ENCODE measurements around the gene HYLS1. TPM values are rescaled to one million over a fixed set of nuclear protein-coding genes. Genes with fewer than 3 reads are reported as not detected.

The HYLS1 gene
- total and polyA plus RNA-seq, 2 experiments from 2014 or later, result 14.6 to 25.7 TPM

DNA sequence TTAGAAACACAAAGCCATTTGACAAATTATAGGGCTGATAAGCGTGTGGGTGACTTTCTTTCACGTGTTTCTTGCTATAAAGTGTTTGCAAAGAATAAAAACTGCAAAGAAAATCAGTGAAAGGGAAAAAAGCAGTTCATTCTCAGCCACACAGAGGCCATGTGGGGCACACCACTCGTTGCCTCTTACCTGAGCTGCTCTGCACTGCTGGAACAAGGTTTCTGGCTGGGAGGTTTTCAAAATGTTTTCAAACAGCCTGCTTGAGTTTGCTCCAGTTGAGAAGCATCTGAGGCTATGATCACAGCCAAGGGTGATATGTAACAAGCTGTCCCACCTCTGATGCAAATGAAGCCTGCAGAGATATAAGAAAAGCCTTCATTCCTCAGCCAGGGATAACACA, 43.6 kb downstream of the HYLS1 start:
- H3K4me1 ChIP-seq (ENCODE audit: insufficient read depth), result peaks cover 10% of the 10 kb centered on the region
- H3K4me1 Mint-ChIP-seq, result peaks cover 35% of the 10 kb centered on the region
- no peaks in the 10 kb centered on the region for H3K36me3 Mint-ChIP-seq (ENCODE audit: low read depth)
- H3K4me3 ChIP-seq, result no peak overlapping the region
- no peak overlapping the region for H3K4me2 ChIP-seq
- no peaks in the 10 kb centered on the region for H3K36me3 ChIP-seq (ENCODE audit: insufficient read depth)
- H3K27me3 ChIP-seq (ENCODE audit: insufficient read depth), result no peaks in the 10 kb centered on the region
- peaks cover 7% of the 10 kb centered on the region for H3K27me3 Mint-ChIP-seq (ENCODE audit: insufficient read depth, low read depth, poor library complexity)
- ATAC-seq, result peak; percentile 31
- H3F3A ChIP-seq (replicated peaks; ENCODE audit: low read depth), result no peaks in the 10 kb centered on the region
- DNase-seq (ENCODE audit: low spot score), result no peak
- H3K4me3 Mint-ChIP-seq, result no peak overlapping the region
- H3K9me2 ChIP-seq (ENCODE audit: insufficient read depth), result no peaks in the 10 kb centered on the region
- no peak overlapping the region for H3K27ac Mint-ChIP-seq
- TF ChIP-seq CREB1 (CRISPR knock-in tag; IDR thresholded peaks at IDR 0.05; ENCODE audit: low read depth) (no peak), REST (IDR thresholded peaks at IDR 0.05; ENCODE audit: unreplicated experiment) (no peak), STAT1 (IDR thresholded peaks at IDR 0.05; ENCODE audit: unreplicated experiment) (no peak), JUNB (IDR thresholded peaks at IDR 0.05; ENCODE audit: unreplicated experiment) (no peak), NANOG (IDR thresholded peaks at IDR 0.05; ENCODE audit: borderline replicate concordance) (no peak), ETS1 (IDR thresholded peaks at IDR 0.05) (no peak), ZNF114 (CRISPR knock-in tag; IDR thresholded peaks at IDR 0.05) (no peak), EZH2phosphoT487 (IDR thresholded peaks at IDR 0.05; ENCODE audit: unreplicated experiment) (no peak)
- H4K20me1 ChIP-seq (replicated peaks; ENCODE audit: insufficient read depth), result no peaks in the 10 kb centered on the region
- H3K9me3 Mint-ChIP-seq, result no peaks in the 10 kb centered on the region
- peak overlapping the region; percentile 86 for H2AFZ ChIP-seq
- H3K79me2 ChIP-seq (replicated peaks; ENCODE audit: insufficient read depth), result no peaks in the 10 kb centered on the region
- no peak overlapping the region for H3K27ac ChIP-seq (ENCODE audit: low read depth)

DNA sequence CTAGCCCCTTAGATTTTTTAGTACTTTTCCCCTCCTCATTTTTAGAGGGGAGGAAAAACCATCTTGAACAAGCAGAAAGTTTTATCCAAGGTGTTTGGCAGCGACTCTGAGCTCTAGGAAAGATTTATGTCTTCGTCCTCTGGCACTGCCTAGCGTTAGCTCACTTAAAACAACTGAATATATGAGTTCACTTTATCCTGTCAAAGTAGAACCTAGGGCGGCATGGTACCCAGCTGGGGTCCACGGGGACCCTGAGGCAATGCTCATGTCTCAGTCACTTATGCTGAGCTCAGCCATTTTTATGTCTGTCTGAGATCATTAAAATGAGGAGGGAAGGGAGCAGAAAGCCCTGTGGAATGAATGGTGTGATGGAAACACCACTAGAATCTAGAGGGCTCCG, 44.2 kb downstream of the HYLS1 start:
- TF ChIP-seq CREB1 (CRISPR knock-in tag; IDR thresholded peaks at IDR 0.05; ENCODE audit: low read depth) (no peak), REST (IDR thresholded peaks at IDR 0.05; ENCODE audit: unreplicated experiment) (no peak), STAT1 (IDR thresholded peaks at IDR 0.05; ENCODE audit: unreplicated experiment) (no peak), EZH2phosphoT487 (IDR thresholded peaks at IDR 0.05; ENCODE audit: unreplicated experiment) (no peak), NANOG (IDR thresholded peaks at IDR 0.05; ENCODE audit: borderline replicate concordance) (no peak), ZNF331 (CRISPR knock-in tag; IDR thresholded peaks at IDR 0.05; ENCODE audit: low read depth) (no peak), JUNB (IDR thresholded peaks at IDR 0.05; ENCODE audit: unreplicated experiment) (no peak), ZNF114 (CRISPR knock-in tag; IDR thresholded peaks at IDR 0.05) (no peak), ETS1 (IDR thresholded peaks at IDR 0.05) (no peak), CTCF (conservative IDR thresholded peaks at IDR 0.05; ENCODE audit: low read depth in 2 of 2) (no peak), POLR2AphosphoS5 (IDR thresholded peaks at IDR 0.05; ENCODE audit: low read depth) (no peak)
- Histone ChIP-seq H3K27ac (ENCODE audit: low read depth) (no peak overlapping the region), H3K4me3 (no peak overlapping the region), H3K27me3 (ENCODE audit: insufficient read depth) (no peaks in the 10 kb centered on the region), H3K36me3 (ENCODE audit: insufficient read depth) (no peaks in the 10 kb centered on the region), H3K79me2 (replicated peaks; ENCODE audit: insufficient read depth) (no peaks in the 10 kb centered on the region), H2AFZ (peak overlapping the region; percentile 86; the same call in 1 of the 2 replicates), H3K9me2 (ENCODE audit: insufficient read depth) (no peaks in the 10 kb centered on the region), H3K4me2 (no peak overlapping the region), H3F3A (replicated peaks; ENCODE audit: low read depth) (no peaks in the 10 kb centered on the region), H4K20me1 (replicated peaks; ENCODE audit: insufficient read depth) (no peaks in the 10 kb centered on the region), H3K4me1 (ENCODE audit: insufficient read depth) (peaks cover 10% of the 10 kb centered on the region)
- peaks cover 35% of the 10 kb centered on the region for H3K4me1 Mint-ChIP-seq
- peaks cover 5% of the 10 kb centered on the region for H3K27me3 Mint-ChIP-seq (ENCODE audit: insufficient read depth, low read depth, poor library complexity)
- ATAC-seq, result no peak
- no peak overlapping the region; the same call in 1 of the 2 replicates for H3K27ac Mint-ChIP-seq
- H3K4me3 Mint-ChIP-seq, result no peak overlapping the region
- H3K9me3 Mint-ChIP-seq, result no peaks in the 10 kb centered on the region
- no peak for DNase-seq (ENCODE audit: low spot score)
- H3K36me3 Mint-ChIP-seq (ENCODE audit: low read depth), result no peaks in the 10 kb centered on the region

All from GM23338 (cell line).